ENCODE measurements around the gene PLGRKT. TPM values are rescaled to one million over a fixed set of nuclear protein-coding genes. Genes with fewer than 3 reads are reported as not detected.
"Not testable (repeated sequence)": the region's sequence is repeated elsewhere in the genome, so short reads cannot be mapped to it uniquely, and the experiment has no call there.

The PLGRKT gene
- total RNA-seq, 4 donors from 2014 or later: 8.9 to 15.3 (median 12.3) TPM

DNA sequence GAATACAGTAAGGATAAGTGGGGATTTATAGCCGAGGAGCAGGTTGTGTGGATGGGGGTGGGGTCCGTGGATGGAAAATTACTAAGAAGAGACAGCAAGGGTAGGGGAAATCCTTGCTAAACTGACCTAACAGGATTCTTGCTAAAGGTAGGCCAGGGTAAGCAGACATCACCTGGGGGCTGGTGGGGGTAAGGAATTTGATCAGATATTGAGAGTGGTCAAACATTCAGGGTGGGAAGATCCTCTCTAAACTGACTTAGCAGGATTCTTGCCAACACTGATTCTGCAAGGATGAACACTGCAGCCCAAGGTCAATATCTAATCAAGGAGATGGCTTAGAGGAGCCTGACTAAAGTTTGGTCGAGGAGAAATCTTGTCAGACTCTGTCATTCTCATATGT is 2.7 kb upstream of the PLGRKT start:
- TF ChIP-seq, protein P1, sequence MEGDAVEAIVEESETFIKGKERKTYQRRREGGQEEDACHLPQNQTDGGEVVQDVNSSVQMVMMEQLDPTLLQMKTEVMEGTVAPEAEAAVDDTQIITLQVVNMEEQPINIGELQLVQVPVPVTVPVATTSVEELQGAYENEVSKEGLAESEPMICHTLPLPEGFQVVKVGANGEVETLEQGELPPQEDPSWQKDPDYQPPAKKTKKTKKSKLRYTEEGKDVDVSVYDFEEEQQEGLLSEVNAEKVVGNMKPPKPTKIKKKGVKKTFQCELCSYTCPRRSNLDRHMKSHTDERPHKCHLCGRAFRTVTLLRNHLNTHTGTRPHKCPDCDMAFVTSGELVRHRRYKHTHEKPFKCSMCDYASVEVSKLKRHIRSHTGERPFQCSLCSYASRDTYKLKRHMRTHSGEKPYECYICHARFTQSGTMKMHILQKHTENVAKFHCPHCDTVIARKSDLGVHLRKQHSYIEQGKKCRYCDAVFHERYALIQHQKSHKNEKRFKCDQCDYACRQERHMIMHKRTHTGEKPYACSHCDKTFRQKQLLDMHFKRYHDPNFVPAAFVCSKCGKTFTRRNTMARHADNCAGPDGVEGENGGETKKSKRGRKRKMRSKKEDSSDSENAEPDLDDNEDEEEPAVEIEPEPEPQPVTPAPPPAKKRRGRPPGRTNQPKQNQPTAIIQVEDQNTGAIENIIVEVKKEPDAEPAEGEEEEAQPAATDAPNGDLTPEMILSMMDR (IDR thresholded peaks at IDR 0.05): no peak
- DNase-seq (ENCODE audit: low spot score) (no peak), ATAC-seq (ENCODE audit: low FRiP score) (no peak)

DNA sequence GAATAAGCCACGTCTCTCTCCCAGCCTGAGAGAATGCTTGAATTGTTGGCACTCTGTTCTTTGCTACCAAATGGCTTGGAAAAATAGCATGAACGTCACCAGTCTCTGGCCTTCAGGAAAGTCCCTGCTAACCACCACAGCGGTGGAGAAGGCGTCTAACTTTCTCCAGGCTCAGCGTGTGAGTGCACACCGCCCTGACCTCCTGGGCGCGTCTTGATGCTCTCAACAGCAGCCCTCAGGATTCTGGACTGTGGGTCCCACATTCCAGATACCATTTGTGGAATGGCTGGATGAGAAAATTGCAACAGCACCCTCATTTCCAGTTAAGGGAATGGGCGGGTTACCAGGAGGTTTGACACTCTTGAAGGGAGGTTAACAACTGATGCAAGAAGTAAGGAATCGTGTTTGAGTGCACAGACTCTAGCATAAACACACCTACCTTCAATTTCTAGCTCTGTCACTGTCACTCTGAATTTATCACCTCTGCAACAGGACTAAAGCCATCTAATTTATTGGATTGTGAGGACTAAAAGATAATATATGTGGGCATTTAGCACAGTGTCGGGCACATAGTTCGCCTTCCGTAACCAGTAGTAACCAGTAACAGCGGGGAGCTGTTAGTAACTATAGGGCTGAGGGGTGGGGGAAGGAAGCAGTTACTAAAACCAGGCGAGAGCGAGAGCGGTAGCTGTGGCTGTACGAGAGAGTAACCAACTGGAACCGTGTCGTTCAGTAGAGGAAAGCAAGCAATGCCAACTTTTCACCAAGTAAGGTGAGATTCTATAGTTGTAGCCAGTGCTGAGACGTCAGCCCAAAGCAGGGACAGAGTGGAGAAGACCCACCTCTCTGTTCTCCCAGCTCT is 807 bp upstream of the PLGRKT start:
- no peak for ATAC-seq (ENCODE audit: low FRiP score)
- TF ChIP-seq, protein P1 (IDR thresholded peaks at IDR 0.05): no peak
- DNase-seq (ENCODE audit: low spot score): no peak

DNA sequence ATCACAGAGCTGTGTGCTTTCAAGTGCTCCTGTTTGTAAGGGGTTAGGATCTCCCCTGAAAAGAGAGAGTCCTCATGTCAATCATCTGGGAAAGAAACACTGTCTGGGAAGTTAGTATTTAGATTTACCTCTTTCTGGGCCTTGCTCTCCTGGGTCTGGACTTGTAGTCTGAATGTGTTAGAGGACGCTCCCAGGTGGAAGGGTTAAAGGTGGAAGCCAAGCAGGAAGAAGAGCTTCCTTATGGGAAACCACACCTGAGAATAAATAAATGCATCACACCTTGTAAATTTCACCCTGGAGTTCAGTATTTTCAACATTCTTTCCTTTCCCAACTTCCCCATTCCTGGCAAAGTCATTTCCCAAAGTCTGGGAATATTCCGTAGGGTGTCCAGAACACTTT is 1.3 kb downstream of the PLGRKT start:
- TF ChIP-seq, protein P1 (IDR thresholded peaks at IDR 0.05): no peak
- DNase-seq (ENCODE audit: low spot score) (no peak), ATAC-seq (ENCODE audit: low FRiP score) (no peak)

DNA sequence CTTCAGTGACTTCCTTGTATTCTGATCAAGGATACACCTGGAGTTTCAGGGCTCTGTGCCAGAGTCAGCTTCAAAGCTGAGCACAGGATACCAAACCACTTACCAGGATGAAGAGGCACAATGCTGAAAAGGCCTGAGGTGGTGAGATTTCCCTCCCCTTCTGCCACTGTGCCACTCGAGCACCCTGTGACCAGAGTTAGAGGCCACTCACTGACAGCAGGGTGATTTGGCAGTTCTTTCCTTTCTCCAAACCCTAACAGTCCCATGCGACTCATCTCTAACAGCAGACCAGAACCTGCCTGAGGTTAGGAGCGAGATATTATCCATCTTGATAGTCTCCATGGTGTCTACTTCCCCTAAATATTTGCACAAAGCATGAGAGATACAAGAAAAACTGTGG is 1.8 kb downstream of the PLGRKT start:
- no peak for DNase-seq (ENCODE audit: low spot score)
- ATAC-seq (ENCODE audit: low FRiP score): no peak
- TF ChIP-seq, protein P1 (IDR thresholded peaks at IDR 0.05): no peak

DNA sequence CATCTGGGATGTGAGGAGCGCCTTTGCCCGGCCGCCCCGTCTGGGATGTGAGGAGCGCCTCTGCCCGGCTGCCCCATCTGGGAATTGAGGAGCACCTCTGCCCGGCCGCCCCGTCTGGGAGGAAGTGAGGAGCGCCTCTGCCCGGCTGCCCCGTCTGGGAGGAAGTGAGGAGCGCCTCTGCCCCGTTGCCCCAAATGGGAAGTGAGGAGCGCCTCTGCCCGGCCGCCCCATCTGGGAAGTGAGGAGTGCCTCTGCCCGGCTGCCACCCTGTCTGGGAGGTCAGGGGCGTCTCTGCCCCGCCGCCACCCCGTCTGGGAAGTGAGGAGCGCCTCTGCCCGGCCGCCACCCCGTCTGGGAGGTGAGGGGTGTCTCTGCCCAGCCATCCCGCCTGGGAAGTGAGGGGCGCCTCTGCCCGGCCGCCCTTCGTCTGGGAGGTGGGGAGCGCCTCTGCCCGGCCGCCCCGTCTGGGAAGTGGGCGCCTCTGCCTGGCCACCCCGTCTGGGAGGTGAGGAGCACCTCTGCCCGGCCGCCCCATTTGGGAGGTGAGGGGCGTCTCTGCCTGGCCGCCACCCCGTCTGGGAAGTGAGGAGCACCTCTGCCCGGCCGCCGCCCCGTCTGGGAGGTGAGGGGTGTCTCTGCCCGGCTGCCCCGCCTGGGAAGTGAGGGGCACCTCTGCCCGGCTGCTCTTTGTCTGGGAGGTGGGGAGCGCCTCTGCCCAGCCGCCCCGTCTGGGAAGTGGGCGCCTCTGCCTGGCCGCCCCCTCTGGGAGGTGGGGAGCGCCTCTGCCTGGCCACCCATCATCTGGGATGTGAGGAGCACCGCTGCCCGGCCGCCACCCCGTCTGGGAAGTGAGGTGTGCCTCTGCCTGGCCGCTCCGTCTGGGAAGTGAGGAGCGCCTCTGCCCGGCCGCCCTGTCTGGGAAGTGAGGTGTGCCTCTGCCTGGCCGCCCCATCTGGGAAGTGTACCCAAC is 3.6 kb downstream of the PLGRKT start:
- not testable (repeated sequence) for ATAC-seq (ENCODE audit: low FRiP score); DNase-seq (ENCODE audit: low spot score)

DNA sequence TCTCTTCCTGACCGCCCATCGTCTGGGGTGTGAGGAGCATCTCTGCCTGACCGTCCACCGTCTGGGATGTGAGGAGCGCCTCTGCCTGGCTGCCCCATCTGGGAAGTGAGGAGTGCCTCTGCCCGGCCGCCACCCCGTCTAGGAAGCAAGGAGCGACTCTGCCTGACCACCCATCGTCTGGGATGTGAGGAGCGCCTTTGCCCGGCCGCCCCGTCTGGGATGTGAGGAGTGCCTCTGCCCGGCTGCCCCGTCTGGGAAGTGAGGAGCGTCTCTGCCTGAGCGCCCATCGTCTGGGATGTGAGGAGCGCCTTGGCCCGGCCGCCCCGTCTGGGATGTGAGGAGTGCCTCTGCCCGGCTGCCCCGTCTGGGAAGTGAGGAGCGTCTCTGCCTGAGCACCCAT is 4.4 kb downstream of the PLGRKT start:
- not testable (repeated sequence) for ATAC-seq (ENCODE audit: low FRiP score)

DNA sequence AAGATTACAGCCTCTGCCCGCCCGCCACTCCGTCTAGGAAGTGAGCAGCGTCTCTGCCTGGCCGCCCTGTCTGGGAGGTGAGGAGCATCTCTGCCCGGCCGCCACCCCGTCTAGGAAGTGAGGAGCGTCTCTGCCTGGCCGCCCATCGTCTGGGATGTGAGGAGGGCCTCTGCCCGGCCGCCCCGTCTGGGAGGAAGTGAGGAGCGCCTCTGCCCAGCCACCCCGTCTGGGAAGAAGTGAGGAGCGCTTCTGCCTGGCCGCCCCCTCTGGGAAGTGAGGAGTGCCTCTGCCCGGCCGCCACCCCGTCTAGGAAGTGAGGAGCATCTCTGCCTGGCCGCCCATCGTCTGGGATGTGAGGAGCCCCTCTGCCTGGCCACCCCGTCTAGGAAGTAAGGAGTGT is 4.8 kb downstream of the PLGRKT start:
- not testable (repeated sequence) for ATAC-seq (ENCODE audit: low FRiP score)

More for the DNA sequence above, 4.4 kb downstream of the PLGRKT start:
- DNase-seq (ENCODE audit: low spot score): not testable (repeated sequence)

DNA sequence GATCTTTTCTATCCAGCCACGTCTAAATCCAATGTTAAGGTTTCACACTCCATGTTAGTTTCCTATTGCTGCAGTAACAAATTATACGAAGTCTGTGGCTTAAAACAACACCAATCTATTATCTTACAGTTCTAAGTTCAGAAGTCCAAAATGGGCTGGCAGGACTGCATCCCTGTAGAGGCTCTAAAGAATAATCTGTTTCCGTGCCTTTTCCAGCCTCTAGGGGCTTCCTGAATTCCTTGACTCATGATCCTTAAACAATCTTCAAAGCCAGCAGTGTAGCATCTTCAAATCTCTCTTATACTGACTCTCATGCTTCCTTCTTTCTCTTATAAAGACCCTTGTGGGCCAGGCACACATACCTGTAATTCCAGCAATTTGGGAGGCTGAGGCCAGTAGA is 6.8 kb downstream of the PLGRKT start:
- DNase-seq (ENCODE audit: low spot score) (no peak), ATAC-seq (ENCODE audit: low FRiP score) (no peak)
- TF ChIP-seq, protein P1 (IDR thresholded peaks at IDR 0.05): no peak

More for the DNA sequence above, 4.8 kb downstream of the PLGRKT start:
- not testable (repeated sequence) for DNase-seq (ENCODE audit: low spot score)

Measured in omental fat pad (tissue), 4 donors.